ENCODE measurements around the gene PTTG1IP.
A peak's percentile ranks its signal among the peaks of the same experiment; 100 is the strongest.
"Not testable (repeated sequence)": the region's sequence is repeated elsewhere in the genome, so short reads cannot be mapped to it uniquely, and the experiment has no call there.

PTTG1IP gene

DNA sequence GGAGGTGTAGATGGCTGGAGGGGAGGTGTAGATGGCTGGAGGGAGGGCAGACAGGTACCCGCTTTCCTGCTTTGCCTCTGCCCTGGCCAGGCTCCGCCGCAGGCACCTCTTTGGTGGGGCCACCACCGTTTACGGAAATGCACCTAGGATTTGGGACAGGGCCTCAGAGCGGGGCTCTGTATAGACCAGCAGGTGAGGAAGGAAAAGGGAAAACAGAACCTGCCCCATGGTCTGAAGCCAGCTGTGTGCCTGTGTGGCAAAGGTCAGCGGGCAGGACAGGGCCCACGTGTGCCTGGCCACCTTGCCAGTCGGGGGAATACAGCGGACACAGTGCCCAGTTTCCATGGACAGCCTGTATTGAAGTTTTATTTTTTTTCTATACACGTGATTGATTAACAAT, 12.1 kb upstream of the PTTG1IP start:
- TF ChIP-seq, protein P1, sequence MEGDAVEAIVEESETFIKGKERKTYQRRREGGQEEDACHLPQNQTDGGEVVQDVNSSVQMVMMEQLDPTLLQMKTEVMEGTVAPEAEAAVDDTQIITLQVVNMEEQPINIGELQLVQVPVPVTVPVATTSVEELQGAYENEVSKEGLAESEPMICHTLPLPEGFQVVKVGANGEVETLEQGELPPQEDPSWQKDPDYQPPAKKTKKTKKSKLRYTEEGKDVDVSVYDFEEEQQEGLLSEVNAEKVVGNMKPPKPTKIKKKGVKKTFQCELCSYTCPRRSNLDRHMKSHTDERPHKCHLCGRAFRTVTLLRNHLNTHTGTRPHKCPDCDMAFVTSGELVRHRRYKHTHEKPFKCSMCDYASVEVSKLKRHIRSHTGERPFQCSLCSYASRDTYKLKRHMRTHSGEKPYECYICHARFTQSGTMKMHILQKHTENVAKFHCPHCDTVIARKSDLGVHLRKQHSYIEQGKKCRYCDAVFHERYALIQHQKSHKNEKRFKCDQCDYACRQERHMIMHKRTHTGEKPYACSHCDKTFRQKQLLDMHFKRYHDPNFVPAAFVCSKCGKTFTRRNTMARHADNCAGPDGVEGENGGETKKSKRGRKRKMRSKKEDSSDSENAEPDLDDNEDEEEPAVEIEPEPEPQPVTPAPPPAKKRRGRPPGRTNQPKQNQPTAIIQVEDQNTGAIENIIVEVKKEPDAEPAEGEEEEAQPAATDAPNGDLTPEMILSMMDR (IDR thresholded peaks at IDR 0.05), result no peak
- Histone ChIP-seq H3K36me3 (peaks cover 67% of the 10 kb centered on the region), H3K9me3 (no peaks in the 10 kb centered on the region), H3K27me3 (no peaks in the 10 kb centered on the region), H3K27ac (peak overlapping the region; percentile 93), H3K4me1 (ENCODE audit: control insufficient read depth in 1 of 2, insufficient read depth in 1 of 2, low read depth in 1 of 2, low read length in 1 of 2) (peaks cover 39 to 41% of the 10 kb centered on the region in 2 experiments), H3K4me3 (ENCODE audit: low read depth in 1 of 2, low read length in 1 of 2) (no peak overlapping the region)

GRCh38 chr21:44884097-44884496, 10.6 kb upstream of the PTTG1IP start:
- H3K27me3 ChIP-seq, result no peaks in the 10 kb centered on the region
- H3K4me1 ChIP-seq (ENCODE audit: control insufficient read depth in 1 of 2, insufficient read depth in 1 of 2, low read depth in 1 of 2, low read length in 1 of 2), result peaks cover 54 to 56% of the 10 kb centered on the region in 2 experiments
- no peaks in the 10 kb centered on the region for H3K9me3 ChIP-seq
- no peak overlapping the region for H3K4me3 ChIP-seq (ENCODE audit: low read depth in 1 of 2, low read length in 1 of 2)
- TF ChIP-seq, protein P1 (IDR thresholded peaks at IDR 0.05), result no peak
- peaks cover 52% of the 10 kb centered on the region for H3K36me3 ChIP-seq
- H3K27ac ChIP-seq, result peak overlapping the region; percentile 93

- H3K36me3 ChIP-seq, result peaks cover 44% of the 10 kb centered on the region
- peaks cover 63 to 65% of the 10 kb centered on the region in 2 experiments for H3K4me1 ChIP-seq (ENCODE audit: control insufficient read depth in 1 of 2, insufficient read depth in 1 of 2, low read depth in 1 of 2, low read length in 1 of 2)
- H3K4me3 ChIP-seq (ENCODE audit: low read depth in 1 of 2, low read length in 1 of 2), result peak overlapping the region in 1 of 2 experiments; percentile 36
- H3K27ac ChIP-seq, result peak overlapping the region; percentile 93
- no peaks in the 10 kb centered on the region for H3K27me3 ChIP-seq
- H3K9me3 ChIP-seq, result no peaks in the 10 kb centered on the region
- TF ChIP-seq, protein P1 (IDR thresholded peaks at IDR 0.05), result no peak
These were observed 9.8 kb upstream of the PTTG1IP start for GRCh38 chr21:44883250-44883649.

DNA sequence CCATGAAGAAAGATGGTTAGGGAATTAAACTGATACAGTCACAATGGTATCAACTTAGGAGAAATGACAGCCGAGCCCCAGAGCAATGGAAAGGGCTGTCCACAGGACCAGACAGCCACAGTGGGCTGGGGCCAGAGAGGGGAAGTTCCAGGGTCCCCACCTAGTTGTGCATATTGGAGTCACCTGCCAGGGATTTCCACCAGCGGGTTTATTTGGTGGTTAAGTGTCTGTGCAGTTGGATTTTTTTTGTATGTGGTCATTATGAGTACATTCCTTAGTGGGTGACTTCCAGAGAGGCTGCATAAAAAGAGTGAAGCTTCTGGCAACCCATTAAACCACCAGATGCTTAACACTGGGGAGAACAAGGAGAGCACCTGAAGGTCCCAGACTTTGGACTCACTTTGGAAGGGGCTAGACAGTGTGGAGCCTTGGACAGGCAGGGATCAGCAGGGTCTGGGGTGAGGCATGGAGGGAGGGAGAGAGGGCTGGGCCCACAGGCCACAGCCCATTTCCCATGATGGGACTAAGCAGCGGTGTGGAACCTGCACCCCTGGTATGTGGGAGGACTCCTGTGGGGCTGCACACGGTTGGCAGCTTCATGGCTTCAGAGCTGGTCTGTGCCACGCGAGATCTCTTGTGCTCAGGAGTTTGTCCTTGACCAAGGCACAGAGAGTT, 7.8 kb upstream of the PTTG1IP start:
- H3K36me3 ChIP-seq, result peaks cover 25% of the 10 kb centered on the region
- no peaks in the 10 kb centered on the region for H3K27me3 ChIP-seq
- peak overlapping the region; percentile 93 for H3K27ac ChIP-seq
- peaks cover 82 to 84% of the 10 kb centered on the region in 2 experiments for H3K4me1 ChIP-seq (ENCODE audit: control insufficient read depth in 1 of 2, insufficient read depth in 1 of 2, low read depth in 1 of 2, low read length in 1 of 2)
- TF ChIP-seq, protein P1 (IDR thresholded peaks at IDR 0.05), result no peak
- no peaks in the 10 kb centered on the region for H3K9me3 ChIP-seq
- peak overlapping the region; percentile 35 to 36 for H3K4me3 ChIP-seq (ENCODE audit: low read depth in 1 of 2, low read length in 1 of 2)

DNA sequence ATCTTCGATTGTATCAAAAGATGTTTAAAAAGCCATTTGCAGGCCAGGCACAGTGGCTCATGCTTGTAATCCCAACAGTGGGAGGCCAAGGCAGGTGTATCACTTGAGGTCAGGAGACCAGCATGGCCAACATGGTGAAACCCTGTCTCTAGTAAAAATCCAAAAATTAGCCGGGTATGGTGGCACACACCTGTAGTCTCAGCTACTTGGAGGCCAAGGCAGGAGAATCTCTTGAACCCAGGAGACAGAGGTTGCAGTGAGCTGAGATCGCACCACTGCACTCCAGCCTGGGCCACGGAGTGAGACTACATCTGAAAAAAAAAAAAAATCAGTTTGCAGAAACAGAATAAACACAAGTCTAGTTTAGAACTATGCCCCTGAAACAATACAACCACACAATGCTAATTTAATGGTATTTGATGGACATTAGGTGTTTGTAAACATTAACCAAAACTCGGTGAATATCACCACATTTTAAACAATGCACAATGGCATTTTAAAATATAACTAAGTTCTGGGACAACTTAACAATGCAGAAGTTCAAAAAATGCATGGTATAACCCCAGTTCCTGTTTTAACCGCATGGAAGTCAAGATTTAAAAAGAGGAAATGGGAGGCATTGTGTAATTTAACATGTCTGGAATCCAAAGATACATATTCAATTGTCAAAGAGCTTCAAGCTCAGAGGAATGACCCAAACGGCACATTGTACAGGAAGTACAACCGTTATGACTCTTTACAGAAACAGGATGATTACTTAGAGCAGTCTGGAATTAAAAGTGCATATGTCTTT, 7.1 kb upstream of the PTTG1IP start:
- Histone ChIP-seq H3K36me3 (peaks cover 17% of the 10 kb centered on the region), H3K4me1 (ENCODE audit: control insufficient read depth in 1 of 2, insufficient read depth in 1 of 2, low read depth in 1 of 2, low read length in 1 of 2) (peaks cover 89 to 91% of the 10 kb centered on the region in 2 experiments), H3K27me3 (no peaks in the 10 kb centered on the region), H3K9me3 (no peaks in the 10 kb centered on the region), H3K4me3 (ENCODE audit: low read depth in 1 of 2, low read length in 1 of 2) (peak overlapping the region; percentile 35 to 36), H3K27ac (peak overlapping the region; percentile 93)
- TF ChIP-seq, protein P1 (IDR thresholded peaks at IDR 0.05), result no peak

- H3K36me3 ChIP-seq, H3K9me3 ChIP-seq, H3K27me3 ChIP-seq: not testable (repeated sequence)
- peaks cover 92 to 100% of the 10 kb centered on the region in 2 experiments for H3K4me1 ChIP-seq (ENCODE audit: control insufficient read depth in 1 of 2, insufficient read depth in 1 of 2, low read depth in 1 of 2, low read length in 1 of 2)
- H3K4me3 ChIP-seq (ENCODE audit: low read depth in 1 of 2, low read length in 1 of 2), result peak overlapping the region in 1 of 2 experiments; percentile 36
- H3K27ac ChIP-seq, result peak overlapping the region; percentile 93
These were observed 5.7 kb upstream of the PTTG1IP start for GRCh38 chr21:44879238-44879637.

Measured in neutrophil (primary cell).